Kidney (tissue), 14 donors: Measurements from ENCODE around the gene CLK2. TPM values are rescaled to one million over a fixed set of nuclear protein-coding genes. Genes with fewer than 3 reads are reported as not detected.

Experiments
- DNase-seq, 5 donors: peaks; one replicate each; pipeline ENCODE4 v3.0.0-alpha.2; 2013 to 2020
- FAIRE-seq: peaks from 2 replicates; lab custom pipeline; 2012; peaks lifted over from hg19 to GRCh38; lab: Jason Lieb, UNC
- H3K27ac ChIP-seq, 2 donors: one replicate each; pipeline ENCODE4 v1.7.0; 2013; ENCODE audit warnings: low read depth in 2 of 2, low read length in 2 of 2, inconsistent platforms in 1 of 2
- H3K27me3 ChIP-seq: one replicate; pipeline ENCODE4 v1.7.1; 2013; ENCODE audit warnings: low read length, inconsistent platforms; ENCODE audit not compliant: control insufficient read depth, insufficient read depth
- H3K36me3 ChIP-seq, 3 donors: one replicate each; pipeline versions ENCODE4 v1.7.0 to v1.7.1; 2013; ENCODE audit warnings: low read length in 3 of 3, control low read depth in 1 of 3, inconsistent platforms in 1 of 3; ENCODE audit not compliant: insufficient read depth in 3 of 3, control insufficient read depth in 2 of 3
- H3K4me1 ChIP-seq, 3 donors: one replicate each; pipeline versions ENCODE4 v1.7.0 to v1.7.1; 2013; ENCODE audit warnings: low read length in 3 of 3, inconsistent platforms in 1 of 3, low read depth in 1 of 3; ENCODE audit not compliant: control insufficient read depth in 2 of 3, insufficient read depth in 2 of 3
- H3K4me3 ChIP-seq, 3 donors: one replicate each; pipeline versions ENCODE4 v1.7.0 to v1.8.1; 2013; ENCODE audit warnings: low read length in 3 of 3, control low read depth in 1 of 3, inconsistent platforms in 1 of 3
- H3K9ac ChIP-seq, 3 donors: one replicate each; pipeline versions ENCODE4 v1.7.0 to v1.7.1; 2013; ENCODE audit warnings: low read length in 3 of 3, control low read depth in 1 of 3, inconsistent platforms in 1 of 3
- H3K9me3 ChIP-seq, 3 donors: one replicate each; pipeline versions ENCODE4 v1.7.0 to v1.7.1; 2013; ENCODE audit warnings: low read length in 3 of 3, control low read depth in 1 of 3, inconsistent platforms in 1 of 3; ENCODE audit not compliant: control insufficient read depth in 2 of 3, insufficient read depth in 1 of 3
- CTCF ChIP-seq: IDR thresholded peaks from 3 replicates; pipeline ENCODE4 v1.5.1; 2012; ENCODE audit warnings: mild to moderate bottlenecking, moderate library complexity, borderline replicate concordance; ENCODE audit not compliant: insufficient read depth; ENCODE audit errors: extremely low read depth
- intact Hi-C: fragments of 100-400 bp; cut with DNase I; formaldehyde crosslinking; loops from one replicate; pipeline ENCODE4 v1.11.1; 2022
- polyA plus RNA-seq: library from polyadenylated mRNA; stranded (reverse); fragments of 350-450 nt; fragmentation: Illumina TruSeq; extraction: RNeasy Lipid Tissue Mini Kit (QIAGEN cat#74804); gene quantifications from one replicate; pipeline ENCODE4 v1.2.3, GENCODE V29; 2014; ENCODE audit warnings: low read depth, low replicate concordance; ENCODE audit not compliant: insufficient read depth
- total RNA-seq: library from RNA; stranded (reverse); fragmentation: NEBNext Ultra II Directional; extraction: Animal tissue kit (Norgen Biotek cat#: 25700); gene quantifications from one replicate; pipeline ENCODE4 v1.2.1, GENCODE V29; 2021
- donor health status: control.
- donor health status: control.
- donor health status: control.
- donor health status: control.
- donor health status: control.
- donor health status: DM: yes; HTN: yes; CAD: no.
- donor health status: Normal renal cell carcinoma (clear cell type).

CLK2 gene
- total and polyA plus RNA-seq, 2 donors from 2014 or later = 28.9 to 59.7 TPM

GRCh38 chr1:155321639-155322503 is 48.6 kb upstream of the CLK2 start:
- no peaks in the 10 kb centered on the region for H3K9me3 ChIP-seq
- H3K36me3 ChIP-seq = peaks cover 0 to 5% (median 0%) of the 10 kb centered on the region in 3 donors
- no peak for TF ChIP-seq CTCF
- peak overlapping the region in 1 of 3 donors; percentile 35 for H3K9ac ChIP-seq
- intact Hi-C loops = no loop called here
- H3K27me3 ChIP-seq = no peaks in the 10 kb centered on the region
- peak in 1 of 5 donors; percentile 55 for DNase-seq
- H3K4me1 ChIP-seq = peaks cover 0 to 19% (median 11%) of the 10 kb centered on the region in 3 donors
- H3K4me3 ChIP-seq = peak overlapping the region; percentile 14 to 92 (median 35)
- peak overlapping the region; percentile 78 to 97 for H3K27ac ChIP-seq
- no peak for FAIRE-seq

GRCh38 chr1:155320661-155321617 is 47.6 kb upstream of the CLK2 start, which contains the start of gene RUSC1:
Gene RUSC1, plus strand, starts transcription at chr1:155320894. Its CDS starts 880 bp downstream, at chr1:155321774.
- peak within 1 kb of the TSS; percentile 60 to 73 (median 66) for H3K4me3 ChIP-seq
- peaks cover 0 to 19% (median 11%) of the 10 kb centered on the region in 3 donors for H3K4me1 ChIP-seq
- TF ChIP-seq CTCF = no peak
- H3K9ac ChIP-seq = peak within 1 kb of the TSS in 2 of 3 donors; percentile 59 to 65
- DNase-seq (peak; percentile 79 to 92 (median 91)), FAIRE-seq (no peak)
- intact Hi-C loops = no loop called here
- peak within 1 kb of the TSS; percentile 85 to 97 for H3K27ac ChIP-seq
- no peaks in the 10 kb centered on the region for H3K27me3 ChIP-seq
- H3K9me3 ChIP-seq = no peaks in the 10 kb centered on the region
- H3K36me3 ChIP-seq = peaks cover 0 to 5% (median 0%) of the 10 kb centered on the region in 3 donors

- DNase-seq (peak in 1 of 5 donors; percentile 47), FAIRE-seq (no peak)
- TF ChIP-seq CTCF = no peak
- peaks cover 0 to 16% (median 11%) of the 10 kb centered on the region in 3 donors for H3K4me1 ChIP-seq
- peak overlapping the region; percentile 60 to 73 (median 66) for H3K4me3 ChIP-seq
- H3K27ac ChIP-seq = peak overlapping the region; percentile 34 to 85
- H3K9ac ChIP-seq = peak overlapping the region in 2 of 3 donors; percentile 14 to 65
- intact Hi-C loops = no loop called here
- no peaks in the 10 kb centered on the region for H3K27me3 ChIP-seq
- peaks cover 0 to 5% (median 0%) of the 10 kb centered on the region in 3 donors for H3K36me3 ChIP-seq
- no peaks in the 10 kb centered on the region for H3K9me3 ChIP-seq
Measured at GRCh38 chr1:155320252-155320651, 46.9 kb upstream of the CLK2 start.
